Measurements from ENCODE around the gene C19orf33. TPM values are rescaled to one million over a fixed set of nuclear protein-coding genes. Genes with fewer than 3 reads are reported as not detected.

C19orf33 gene
- 8.4 and 27.9 TPM in 2 replicates for total RNA-seq

GRCh38 chr19:38303517-38304351 lies at the start of gene C19orf33:
Gene C19orf33 (plus strand): TSS chr19:38304251. CDS start chr19:38304262, 11 bp downstream.

GRCh38 chr19:38264486-38265212 lies 39.4 kb upstream of the C19orf33 start, which contains the start of gene SPINT2:
Gene SPINT2 (plus strand): TSS chr19:38264573. CDS start chr19:38264893, 320 bp downstream.

GRCh38 chr19:38315657-38316476 lies 11.8 kb downstream of the C19orf33 start, which contains the start of gene YIF1B:
Gene YIF1B (minus strand): TSS chr19:38315947. CDS start chr19:38315917, 30 bp downstream.

GRCh38 chr19:38319421-38320258 lies 15.6 kb downstream of the C19orf33 start, which contains the start of gene KCNK6:
Gene KCNK6 (plus strand): TSS chr19:38319845. CDS start chr19:38319951, 106 bp downstream.

Other genes starting within 250 kb of the C19orf33 start
- gene DPF1, start 80.0 kb upstream of the C19orf33 start, total RNA-seq = 3.9 and 4.1 TPM in 2 replicates
- 18.2 and 40.1 TPM in 2 replicates for gene PPP1R14A, start 47.9 kb upstream of the C19orf33 start, total RNA-seq
- 7.2 and 41.9 TPM in 2 replicates for gene SPINT2, start 39.7 kb upstream of the C19orf33 start, total RNA-seq
- 64.0 and 128 TPM in 2 replicates for gene YIF1B, start 11.7 kb downstream of the C19orf33 start, total RNA-seq
- gene KCNK6, start 15.6 kb downstream of the C19orf33 start, total RNA-seq = 1.5 and 2.8 TPM in 2 replicates
- not detected in 2 replicates for gene CATSPERG, start 31.6 kb downstream of the C19orf33 start, total RNA-seq
- 231 and 448 TPM in 2 replicates for gene PSMD8, start 70.3 kb downstream of the C19orf33 start, total RNA-seq
- gene GGN, start 83.8 kb downstream of the C19orf33 start, total RNA-seq = 0.72 and 1.4 TPM in 2 replicates
- 2.6 and 2.9 TPM in 2 replicates for gene SPRED3, start 84.4 kb downstream of the C19orf33 start, total RNA-seq
- 10.0 and 17.1 TPM in 2 replicates for gene FAM98C, start 98.8 kb downstream of the C19orf33 start, total RNA-seq
- gene RASGRP4, start 122.0 kb downstream of the C19orf33 start, total RNA-seq = not detected in 2 replicates
- under 0.01 and 0.48 TPM in 2 replicates for gene RYR1, start 129.4 kb downstream of the C19orf33 start, total RNA-seq